ENCODE results near the gene IL3RA.

GRCh38 chrX:1394731-1395501, 58.3 kb downstream of the IL3RA start:
- TF ChIP-seq, protein P1, sequence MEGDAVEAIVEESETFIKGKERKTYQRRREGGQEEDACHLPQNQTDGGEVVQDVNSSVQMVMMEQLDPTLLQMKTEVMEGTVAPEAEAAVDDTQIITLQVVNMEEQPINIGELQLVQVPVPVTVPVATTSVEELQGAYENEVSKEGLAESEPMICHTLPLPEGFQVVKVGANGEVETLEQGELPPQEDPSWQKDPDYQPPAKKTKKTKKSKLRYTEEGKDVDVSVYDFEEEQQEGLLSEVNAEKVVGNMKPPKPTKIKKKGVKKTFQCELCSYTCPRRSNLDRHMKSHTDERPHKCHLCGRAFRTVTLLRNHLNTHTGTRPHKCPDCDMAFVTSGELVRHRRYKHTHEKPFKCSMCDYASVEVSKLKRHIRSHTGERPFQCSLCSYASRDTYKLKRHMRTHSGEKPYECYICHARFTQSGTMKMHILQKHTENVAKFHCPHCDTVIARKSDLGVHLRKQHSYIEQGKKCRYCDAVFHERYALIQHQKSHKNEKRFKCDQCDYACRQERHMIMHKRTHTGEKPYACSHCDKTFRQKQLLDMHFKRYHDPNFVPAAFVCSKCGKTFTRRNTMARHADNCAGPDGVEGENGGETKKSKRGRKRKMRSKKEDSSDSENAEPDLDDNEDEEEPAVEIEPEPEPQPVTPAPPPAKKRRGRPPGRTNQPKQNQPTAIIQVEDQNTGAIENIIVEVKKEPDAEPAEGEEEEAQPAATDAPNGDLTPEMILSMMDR (IDR thresholded peaks at IDR 0.05), result no peak
- no peak for TF ChIP-seq EP300 (IDR thresholded peaks at IDR 0.05)
- TF ChIP-seq POLR2AphosphoS5 (IDR thresholded peaks at IDR 0.05), result no peak
- TF ChIP-seq POLR2A (IDR thresholded peaks at IDR 0.05), result no peak
